Osteocyte (in vitro differentiated cells): ENCODE data around the gene DIO2. TPM values are rescaled to one million over a fixed set of nuclear protein-coding genes. Genes with fewer than 3 reads are reported as not detected.

Experiments used
- DNase-seq: peaks from one replicate; pipeline ENCODE4 v3.0.0; 2021; ENCODE audit warnings: mixed read lengths; ENCODE audit not compliant: unreplicated experiment; ENCODE audit errors: extremely low spot score
- H3K27ac Mint-ChIP-seq: one replicate; pipeline ENCODE4 v1.8.0; 2021; ENCODE audit warnings: mild to moderate bottlenecking, mixed read lengths; ENCODE audit not compliant: unreplicated experiment
- H3K27me3 Mint-ChIP-seq: one replicate; pipeline ENCODE4 v1.8.0; 2021; ENCODE audit warnings: mixed read lengths; ENCODE audit not compliant: unreplicated experiment
- H3K36me3 Mint-ChIP-seq: one replicate; pipeline ENCODE4 v1.8.0; 2021; ENCODE audit warnings: mixed read lengths; ENCODE audit not compliant: unreplicated experiment
- H3K4me1 Mint-ChIP-seq: one replicate; pipeline ENCODE4 v1.8.0; 2021; ENCODE audit warnings: mixed read lengths; ENCODE audit not compliant: unreplicated experiment
- H3K4me3 Mint-ChIP-seq: one replicate; pipeline ENCODE4 v1.8.0; 2021; ENCODE audit warnings: mild to moderate bottlenecking, moderate library complexity, mixed read lengths; ENCODE audit not compliant: unreplicated experiment
- H3K9me3 Mint-ChIP-seq: one replicate; pipeline ENCODE4 v1.8.0; 2021; ENCODE audit warnings: mixed read lengths; ENCODE audit not compliant: unreplicated experiment
- CTCF ChIP-seq: fragments of 200-600 bp; sonication (generic); IDR thresholded peaks from 2 replicates; pipeline ENCODE4 v1.5.0; 2021; ENCODE audit warnings: antibody characterized with exemption, mild to moderate bottlenecking, moderate library complexity
- total RNA-seq: library from RNA; stranded (reverse); gene quantifications from 2 replicates; pipeline ENCODE4 v1.2.1, GENCODE V29; 2021

Gene DIO2
- total RNA-seq, 1 donor from 2014 or later, result 244 TPM

- Mint-ChIP-seq H3K4me3 (no peak overlapping the region), H3K36me3 (peaks cover 34% of the 10 kb centered on the region), H3K27me3 (no peaks in the 10 kb centered on the region), H3K4me1 (peaks cover 40% of the 10 kb centered on the region), H3K27ac (peak overlapping the region; percentile 21), H3K9me3 (no peaks in the 10 kb centered on the region)
- no peak for DNase-seq
- no peak for TF ChIP-seq CTCF
Observed at GRCh38 chr14:80200093-80200492, 11.2 kb downstream of the DIO2 start.

GRCh38 chr14:80188571-80188970, 22.7 kb downstream of the DIO2 start:
- Mint-ChIP-seq H3K9me3 (no peaks in the 10 kb centered on the region), H3K27ac (no peak overlapping the region), H3K27me3 (no peaks in the 10 kb centered on the region), H3K4me3 (no peak overlapping the region), H3K36me3 (peaks cover 2% of the 10 kb centered on the region), H3K4me1 (no peaks in the 10 kb centered on the region)
- no peak for TF ChIP-seq CTCF
- DNase-seq, result no peak

- Mint-ChIP-seq H3K27ac (no peak overlapping the region), H3K4me1 (no peaks in the 10 kb centered on the region), H3K4me3 (no peak overlapping the region), H3K9me3 (peaks cover 4% of the 10 kb centered on the region), H3K27me3 (no peaks in the 10 kb centered on the region), H3K36me3 (peaks cover 2% of the 10 kb centered on the region)
- no peak for DNase-seq
- no peak for TF ChIP-seq CTCF
Observed at GRCh38 chr14:80186301-80186800, 25.0 kb downstream of the DIO2 start.

GRCh38 chr14:80176893-80177292, 34.4 kb downstream of the DIO2 start:
- Mint-ChIP-seq H3K9me3 (peaks cover 10% of the 10 kb centered on the region), H3K4me1 (peaks cover 14% of the 10 kb centered on the region), H3K27ac (peak overlapping the region; percentile 15), H3K27me3 (no peaks in the 10 kb centered on the region), H3K4me3 (no peak overlapping the region), H3K36me3 (peaks cover 7% of the 10 kb centered on the region)
- TF ChIP-seq CTCF, result no peak
- DNase-seq, result no peak

- Mint-ChIP-seq H3K27ac (no peak overlapping the region), H3K4me3 (no peak overlapping the region), H3K9me3 (peaks cover 19% of the 10 kb centered on the region), H3K27me3 (no peaks in the 10 kb centered on the region), H3K36me3 (peaks cover 7% of the 10 kb centered on the region), H3K4me1 (peaks cover 43% of the 10 kb centered on the region)
- no peak for DNase-seq
- no peak for TF ChIP-seq CTCF
Observed at GRCh38 chr14:80172375-80173051, 38.8 kb downstream of the DIO2 start.
